NT2/D1 (cell line): Measurements from ENCODE around the gene OR10G4.
"Not testable (repeated sequence)": the region's sequence is repeated elsewhere in the genome, so short reads cannot be mapped to it uniquely, and the experiment has no call there.

Source experiments
- SUZ12 ChIP-seq: IDR thresholded peaks from 2 replicates; pipeline ENCODE4 v1.6.1; 2011; ENCODE audit not compliant: insufficient read length, insufficient read depth; ENCODE audit errors: extremely low read depth
- YY1 ChIP-seq: IDR thresholded peaks from 2 replicates; pipeline ENCODE4 v1.6.1; 2011; ENCODE audit not compliant: insufficient read length, insufficient read depth

DNA sequence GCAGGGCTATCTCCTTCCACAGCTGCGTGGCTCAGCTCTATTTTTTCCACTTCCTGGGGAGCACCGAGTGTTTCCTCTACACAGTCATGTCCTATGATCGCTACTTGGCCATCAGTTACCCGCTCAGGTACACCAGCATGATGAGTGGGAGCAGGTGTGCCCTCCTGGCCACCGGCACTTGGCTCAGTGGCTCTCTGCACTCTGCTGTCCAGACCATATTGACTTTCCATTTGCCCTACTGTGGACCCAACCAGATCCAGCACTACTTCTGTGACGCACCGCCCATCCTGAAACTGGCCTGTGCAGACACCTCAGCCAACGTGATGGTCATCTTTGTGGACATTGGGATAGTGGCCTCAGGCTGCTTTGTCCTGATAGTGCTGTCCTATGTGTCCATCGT lies 3.0 kb downstream of the OR10G4 start:
- not testable (repeated sequence) for TF ChIP-seq SUZ12, YY1
